GM12878 (cell line): ENCODE results near the gene NFS1. TPM values are rescaled to one million over a fixed set of nuclear protein-coding genes. Genes with fewer than 3 reads are reported as not detected.
A peak's percentile ranks its signal among the peaks of the same experiment; 100 is the strongest.

ENCODE experiments used
- ATAC-seq: fragments of 200-7000 bp; cut with Tn5 transposase; 3 replicates; pipeline ENCODE4 v1.9.1; 2020; ENCODE audit warnings: mild to moderate bottlenecking, moderate library complexity
- BruUV-seq: library from RNA; stranded (reverse); fragments of 400-500 nt; replicated peaks from 2 replicates; lab custom pipeline; 2021; lab: Mats Ljungman, UMichigan
- CTCF ChIA-PET: fragments of 300-600 bp; sonication (Branson Sonifier 250); formaldehyde crosslinking; extraction: SDS; loops from one replicate; lab custom pipeline; 2021; ENCODE audit warnings: inconsistent platforms; lab: Yijun Ruan, JAX
- POLR2A ChIA-PET: fragments of 350-600 bp; formaldehyde crosslinking; extraction: SDS; loops from one replicate; lab custom pipeline; 2021; ENCODE audit warnings: inconsistent platforms; lab: Charles Lee
- RAD21 ChIA-PET: fragments of 300-600 bp; sonication (Branson Sonifier 250); formaldehyde crosslinking; loops from one replicate; lab custom pipeline; 2023; ENCODE audit warnings: antibody characterized with exemption; ENCODE audit not compliant: unreplicated experiment; lab: Charles Lee
- SMC1A ChIA-PET: fragments of 300-600 bp; sonication (Branson Sonifier 250); formaldehyde crosslinking; loops from one replicate; lab custom pipeline; 2023; ENCODE audit not compliant: unreplicated experiment, uncharacterized antibody; lab: Charles Lee
- DNase-seq: peaks from one replicate; pipeline ENCODE4 v3.0.0-alpha.2; 2011; ENCODE audit warnings: low read depth, low spot score
- FAIRE-seq: peaks from 3 replicates; lab custom pipeline; 2011; peaks lifted over from hg19 to GRCh38; lab: Jason Lieb, UNC
- H2AFZ ChIP-seq: 2 replicates; pipeline ENCODE4 v1.6.0; 2011; ENCODE audit warnings: low read depth, low read length, control low read depth; ENCODE audit not compliant: control insufficient read depth
- H3K27ac ChIP-seq: 2 replicates; pipeline ENCODE4 v1.5.1; 2011; ENCODE audit warnings: control low read depth; ENCODE audit not compliant: control insufficient read depth, insufficient read depth
- H3K27me3 ChIP-seq, 2 experiments: replicated peaks in 1 of 2; 2 replicates each; pipeline versions ENCODE4 v1.6.0 to v1.6.1; 2011; ENCODE audit warnings: low read length in 1 of 2; ENCODE audit not compliant: control insufficient read depth in 2 of 2, insufficient read depth in 2 of 2
- H3K36me3 ChIP-seq, 2 experiments: 2 replicates each; pipeline ENCODE4 v1.5.1; 2011; ENCODE audit warnings: low read length in 1 of 2; ENCODE audit not compliant: control insufficient read depth in 2 of 2, insufficient read depth in 2 of 2
- H3K4me1 ChIP-seq: 2 replicates; pipeline ENCODE4 v1.6.1; 2011; ENCODE audit warnings: mild to moderate bottlenecking, low read length, moderate library complexity, mixed read lengths; ENCODE audit not compliant: control insufficient read depth, insufficient read depth
- H3K4me2 ChIP-seq: 2 replicates; pipeline ENCODE4 v1.6.0; 2011; ENCODE audit warnings: control low read depth; ENCODE audit not compliant: control insufficient read depth, insufficient read depth
- H3K4me3 ChIP-seq: fragments of 200-600 bp; sonication (generic); 2 replicates; pipeline ENCODE4 v1.5.1; 2016
- H3K79me2 ChIP-seq: 2 replicates; pipeline ENCODE4 v1.6.0; 2011; ENCODE audit warnings: low read length; ENCODE audit not compliant: control insufficient read depth, insufficient read depth
- H3K9ac ChIP-seq: 2 replicates; pipeline ENCODE4 v1.8.0; 2011; ENCODE audit warnings: low read length, control low read depth, mixed read lengths; ENCODE audit not compliant: control insufficient read depth, insufficient read depth
- H3K9me3 ChIP-seq: replicated peaks from 3 replicates; pipeline ENCODE4 v1.5.1; 2011; ENCODE audit warnings: mild to moderate bottlenecking, low read length; ENCODE audit not compliant: control insufficient read depth, insufficient read depth
- H4K20me1 ChIP-seq: 2 replicates; pipeline ENCODE4 v1.6.0; 2011; ENCODE audit not compliant: control insufficient read depth, insufficient read depth
- RELA ChIP-seq: fragments of 450-650 bp; IDR thresholded peaks from 2 replicates; pipeline ENCODE4 v1.8.0; 2014; ENCODE audit warnings: borderline replicate concordance; ENCODE audit not compliant: partially characterized antibody
- TBL1XR1 ChIP-seq: IDR thresholded peaks from 2 replicates; pipeline ENCODE4 v1.6.1; 2012; ENCODE audit warnings: low read depth, low read length, improper control_type of control experiment
- whole genome bisulfite sequencing: methylation state at CpG from one replicate; pipeline ENCODE4 v1.1.6; 2016; ENCODE audit warnings: low lambda C conversion rate; ENCODE audit not compliant: insufficient replicate concordance, insufficient coverage; ENCODE audit errors: missing lambda C conversion rate; 5-methylcytosine and 5-hydroxymethylcytosine counted together
- in situ Hi-C: fragments of 300-500 bp; cut with MboI; formaldehyde crosslinking; loops from 9 replicates; pipeline ENCODE4 v1.14.3; 2018; ENCODE audit warnings: mixed read lengths
- intact Hi-C: fragments of 100-400 bp; cut with micrococcal nuclease; formaldehyde crosslinking; loops from one replicate; pipeline ENCODE4 v1.14.2; 2022; ENCODE audit not compliant: unreplicated experiment
- polyA plus RNA-seq, 11 experiments: library from polyadenylated mRNA; depleted of rRNA in 4 of 11; unstranded in 6 of 11; stranded (reverse) in 5 of 11; fragments of >200 nt; fragmentation: Nextera tagmentation in 4 of 11; fragmentation: Illumina TruSeq in 1 of 11; extraction: Ambion mirVana in 4 of 11; extraction: Trizol in 1 of 11; gene quantifications; 1 replicate in 1 of 11; 2 replicates in 10 of 11; pipeline versions ENCODE4 v1.2.1 to v1.2.3, GENCODE V29; 2011 to 2016; ENCODE audit warnings: inconsistent platforms in 2 of 11, missing spikeins in 2 of 11, low read depth in 1 of 11
- small RNA-seq: library from RNA; depleted of rRNA; stranded (forward); fragments of <200 nt; gene quantifications from one replicate; pipeline ENCODE3, GENCODE V24; 2014
- total RNA-seq, 4 experiments: library from RNA; depleted of rRNA in 3 of 4; stranded (reverse); fragments of >200 nt in 3 of 4; fragmentation: Illumina TruSeq in 1 of 4; extraction: Trizol in 1 of 4; gene quantifications; 2 replicates each; pipeline versions ENCODE4 v1.2.1 to v1.2.3, GENCODE V29; 2013 to 2021

The NFS1 gene
- total and polyA plus RNA-seq, 10 of the 15 experiments (the other 5 are each of a cell fraction or from before 2014, with no cell fraction given): 9.2 to 74.1 (median 38.6) TPM

DNA sequence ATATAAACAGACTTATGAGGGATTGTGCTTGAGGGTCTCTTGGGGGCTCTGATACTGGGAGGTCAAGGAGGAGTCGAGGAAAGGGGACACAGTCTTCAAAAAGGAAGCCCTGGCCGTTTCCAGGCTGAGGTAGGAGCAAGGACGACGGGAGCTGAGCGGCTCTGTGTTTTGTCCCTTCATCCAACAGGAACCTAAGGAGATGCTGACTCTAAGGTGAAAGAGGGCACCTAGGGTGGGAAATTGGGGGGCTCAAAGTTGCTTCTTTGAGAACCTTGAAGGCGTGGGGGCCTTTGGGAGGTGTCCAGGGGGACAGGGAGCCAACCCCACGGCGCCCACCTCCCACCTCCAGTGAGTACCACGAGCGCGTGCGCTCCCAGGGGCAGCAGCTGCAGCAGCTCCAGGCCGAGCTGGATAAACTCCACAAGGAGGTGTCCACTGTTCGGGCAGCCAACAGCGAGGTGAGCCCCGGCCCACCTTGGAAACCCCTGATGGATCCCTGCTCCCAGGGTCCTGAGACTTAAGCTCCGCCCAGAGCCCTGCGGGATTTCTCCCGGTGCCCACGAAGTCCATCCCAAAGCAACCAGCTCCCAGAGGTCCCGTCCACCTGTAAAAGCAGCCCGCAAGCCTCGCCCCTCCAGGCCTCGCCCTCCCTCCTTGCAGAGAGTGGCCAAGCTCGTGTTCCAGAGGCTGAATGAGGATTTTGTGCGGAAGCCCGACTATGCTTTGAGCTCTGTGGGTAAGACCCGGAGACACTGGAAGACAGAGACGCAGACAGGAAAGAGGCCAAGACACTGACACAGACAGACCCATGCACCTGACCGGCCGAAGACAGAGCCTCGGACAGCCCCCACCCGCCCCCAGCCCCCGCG is 80.7 kb downstream of the NFS1 start:
- no peaks in the 10 kb centered on the region; the same call in none of the 2 replicates for H3K79me2 ChIP-seq
- CTCF ChIA-PET: interaction anchor here (0.7 to 4.0 kb wide), 27 partner anchors 9 to 336 kb away, joined by 3 to 31 read pairs (median 3); partner anchors contain the start of genes CPNE1, ERGIC3, NFS1 and RBM12
- DNase-seq (no peak), FAIRE-seq (no peak), ATAC-seq (peak; percentile 3; the same call in 2 of the 3 replicates)
- POLR2A ChIA-PET: interaction anchor here (0.5 to 5.0 kb wide), 9 partner anchors 13 to 1186 kb away, joined by 3 to 24 read pairs (median 6); partner anchors contain the start of genes CPNE1, RBM12, RBM39 and SCAND1
- H2AFZ ChIP-seq: peak overlapping the region; percentile 22; the same call in 1 of the 2 replicates
- H3K4me3 ChIP-seq: peak overlapping the region; percentile 99
- TSS peak; percentile 72 for BruUV-seq
- RAD21 ChIA-PET: interaction anchor here (0.7 to 3.1 kb wide), 14 partner anchors 11 to 473 kb away, joined by 3 to 29 read pairs (median 4); partner anchors contain the start of genes CPNE1, RBM12 and RBM39
- peaks cover 25% of the 10 kb centered on the region for H3K4me1 ChIP-seq
- H3K36me3 ChIP-seq: peaks cover 0 to 1% of the 10 kb centered on the region in 2 experiments; a peak in 1 of 4 replicates
- H3K4me2 ChIP-seq: peak overlapping the region; percentile 95
- no peaks in the 10 kb centered on the region for H3K9me3 ChIP-seq
- no peaks in the 10 kb centered on the region for H4K20me1 ChIP-seq
- SMC1A ChIA-PET: interaction anchor here (0.7 to 3.8 kb wide), 12 partner anchors 9 to 335 kb away, joined by 3 to 28 read pairs (median 4); partner anchors contain the start of genes CPNE1, RBM12 and RBM39
- no peak overlapping the region for H3K27ac ChIP-seq
- 21% methylated on average over 33 of the region's 35 CpGs for WGBS
- no peaks in the 10 kb centered on the region for H3K27me3 ChIP-seq
- TF ChIP-seq RELA (no peak), TBL1XR1 (no peak)
- in situ Hi-C loops (no loop called here), intact Hi-C loops (loop anchor here (2.0 to 10.0 kb wide), 3 partner anchors 46 to 154 kb away; partner anchors contain the start of genes CPNE1, ERGIC3 and RBM12)
- H3K9ac ChIP-seq: peak overlapping the region; percentile 72; the same call in 1 of the 2 replicates

Small RNA genes lying within 50 kb of the gene (small RNA-seq; reads per million reads assigned to genes)
- gene RNU6-759P: not detected

Other genes starting within 250 kb of the NFS1 start
Only the 7 nearest of the 9 such genes appear.
- gene ERGIC3, start 157.3 kb downstream of the NFS1 start, total RNA-seq (2014; rRNA removed): 119 and 121 TPM in 2 replicates
- gene ERGIC3, start 157.3 kb downstream of the NFS1 start, total RNA-seq (2014; rRNA removed; fragmentation: Illumina TruSeq; extraction: Trizol): 114 and 116 TPM in 2 replicates
- gene ERGIC3, start 157.3 kb downstream of the NFS1 start, total RNA-seq (2021): 142 and 149 TPM in 2 replicates
- 132 and 210 TPM in 2 replicates for gene ERGIC3, start 157.3 kb downstream of the NFS1 start, polyA plus RNA-seq (2011; rRNA removed)
- 143 and 148 TPM in 2 replicates for gene ERGIC3, start 157.3 kb downstream of the NFS1 start, polyA plus RNA-seq (2014; fragmentation: Illumina TruSeq; extraction: Trizol)
- 100 to 1,000 TPM; 159 to 205 TPM for gene ERGIC3, start 157.3 kb downstream of the NFS1 start, polyA plus RNA-seq (2014; fragmentation: Nextera tagmentation; extraction: Ambion mirVana)
- gene ERGIC3, start 157.3 kb downstream of the NFS1 start, polyA plus RNA-seq (2014; rRNA removed): 129 and 130 TPM in 2 replicates
- 100 to 1,000 TPM in 1 of 2 experiments, 10 to 100 TPM in 1; 90.4 to 101 TPM for gene ERGIC3, start 157.3 kb downstream of the NFS1 start, polyA plus RNA-seq (2016; fragmentation: Nextera tagmentation; extraction: Ambion mirVana)
- 3.1 and 3.5 TPM in 2 replicates for gene SPAG4, start 83.5 kb downstream of the NFS1 start, total RNA-seq (2014; rRNA removed)
- gene SPAG4, start 83.5 kb downstream of the NFS1 start, total RNA-seq (2014; rRNA removed; fragmentation: Illumina TruSeq; extraction: Trizol): 2.0 and 2.1 TPM in 2 replicates
- gene SPAG4, start 83.5 kb downstream of the NFS1 start, total RNA-seq (2021): 4.1 and 5.5 TPM in 2 replicates
- gene SPAG4, start 83.5 kb downstream of the NFS1 start, polyA plus RNA-seq (2011; rRNA removed): 7.4 and 12.5 TPM in 2 replicates
- gene SPAG4, start 83.5 kb downstream of the NFS1 start, polyA plus RNA-seq (2014; fragmentation: Illumina TruSeq; extraction: Trizol): 0.27 and 0.90 TPM in 2 replicates
- 1 to 10 TPM; 1.6 to 2.4 TPM for gene SPAG4, start 83.5 kb downstream of the NFS1 start, polyA plus RNA-seq (2014; fragmentation: Nextera tagmentation; extraction: Ambion mirVana)
- 2.4 and 3.7 TPM in 2 replicates for gene SPAG4, start 83.5 kb downstream of the NFS1 start, polyA plus RNA-seq (2014; rRNA removed)
- gene SPAG4, start 83.5 kb downstream of the NFS1 start, polyA plus RNA-seq (2016; fragmentation: Nextera tagmentation; extraction: Ambion mirVana): 1 to 10 TPM; 1.6 to 3.5 TPM
- gene CPNE1, start 34.5 kb downstream of the NFS1 start, total RNA-seq (2014; rRNA removed): 185 and 191 TPM in 2 replicates
- gene CPNE1, start 34.5 kb downstream of the NFS1 start, total RNA-seq (2014; rRNA removed; fragmentation: Illumina TruSeq; extraction: Trizol): 75.7 and 84.9 TPM in 2 replicates
- gene CPNE1, start 34.5 kb downstream of the NFS1 start, total RNA-seq (2021): 209 and 214 TPM in 2 replicates
- gene CPNE1, start 34.5 kb downstream of the NFS1 start, polyA plus RNA-seq (2011; rRNA removed): 90.0 and 125 TPM in 2 replicates
- 96.9 and 136 TPM in 2 replicates for gene CPNE1, start 34.5 kb downstream of the NFS1 start, polyA plus RNA-seq (2014; fragmentation: Illumina TruSeq; extraction: Trizol)
- gene CPNE1, start 34.5 kb downstream of the NFS1 start, polyA plus RNA-seq (2014; fragmentation: Nextera tagmentation; extraction: Ambion mirVana): 100 to 1,000 TPM in 1 of 2 experiments, 10 to 100 TPM in 1; 85.7 to 127 TPM
- gene CPNE1, start 34.5 kb downstream of the NFS1 start, polyA plus RNA-seq (2014; rRNA removed): 155 and 157 TPM in 2 replicates
- 100 to 1,000 TPM; 165 to 184 TPM for gene CPNE1, start 34.5 kb downstream of the NFS1 start, polyA plus RNA-seq (2016; fragmentation: Nextera tagmentation; extraction: Ambion mirVana)
- gene RBM12, start 34.5 kb downstream of the NFS1 start, total RNA-seq (2014; rRNA removed): 42.4 and 51.4 TPM in 2 replicates
- gene RBM12, start 34.5 kb downstream of the NFS1 start, total RNA-seq (2014; rRNA removed; fragmentation: Illumina TruSeq; extraction: Trizol): 61.5 and 68.4 TPM in 2 replicates
- 119 and 126 TPM in 2 replicates for gene RBM12, start 34.5 kb downstream of the NFS1 start, total RNA-seq (2021)
- 142 and 153 TPM in 2 replicates for gene RBM12, start 34.5 kb downstream of the NFS1 start, polyA plus RNA-seq (2011; rRNA removed)
- 136 and 144 TPM in 2 replicates for gene RBM12, start 34.5 kb downstream of the NFS1 start, polyA plus RNA-seq (2014; fragmentation: Illumina TruSeq; extraction: Trizol)
- gene RBM12, start 34.5 kb downstream of the NFS1 start, polyA plus RNA-seq (2014; fragmentation: Nextera tagmentation; extraction: Ambion mirVana): 10 to 100 TPM in 1 of 2 experiments, 1 to 10 TPM in 1; 4.7 to 11.4 TPM
- gene RBM12, start 34.5 kb downstream of the NFS1 start, polyA plus RNA-seq (2014; rRNA removed): 61.5 and 70.9 TPM in 2 replicates
- gene RBM12, start 34.5 kb downstream of the NFS1 start, polyA plus RNA-seq (2016; fragmentation: Nextera tagmentation; extraction: Ambion mirVana): 10 to 100 TPM; 46.6 to 48.6 TPM
- gene ROMO1, start 53 bp upstream of the NFS1 start, total RNA-seq (2014; rRNA removed): 319 and 354 TPM in 2 replicates
- 50.9 and 66.5 TPM in 2 replicates for gene ROMO1, start 53 bp upstream of the NFS1 start, total RNA-seq (2014; rRNA removed; fragmentation: Illumina TruSeq; extraction: Trizol)
- gene ROMO1, start 53 bp upstream of the NFS1 start, total RNA-seq (2021): 154 and 161 TPM in 2 replicates
- gene ROMO1, start 53 bp upstream of the NFS1 start, polyA plus RNA-seq (2011; rRNA removed): 50.2 and 103 TPM in 2 replicates
- gene ROMO1, start 53 bp upstream of the NFS1 start, polyA plus RNA-seq (2014; fragmentation: Illumina TruSeq; extraction: Trizol): 3.7 and 23.2 TPM in 2 replicates
- 100 to 1,000 TPM; 565 to 631 TPM for gene ROMO1, start 53 bp upstream of the NFS1 start, polyA plus RNA-seq (2014; fragmentation: Nextera tagmentation; extraction: Ambion mirVana)
- gene ROMO1, start 53 bp upstream of the NFS1 start, polyA plus RNA-seq (2014; rRNA removed): 349 and 538 TPM in 2 replicates
- gene ROMO1, start 53 bp upstream of the NFS1 start, polyA plus RNA-seq (2016; fragmentation: Nextera tagmentation; extraction: Ambion mirVana): 100 to 1,000 TPM; 502 to 547 TPM
- gene RBM39, start 42.9 kb upstream of the NFS1 start, total RNA-seq (2014; rRNA removed): 261 and 305 TPM in 2 replicates
- 280 and 283 TPM in 2 replicates for gene RBM39, start 42.9 kb upstream of the NFS1 start, total RNA-seq (2014; rRNA removed; fragmentation: Illumina TruSeq; extraction: Trizol)
- 188 and 216 TPM in 2 replicates for gene RBM39, start 42.9 kb upstream of the NFS1 start, total RNA-seq (2021)
- 248 and 261 TPM in 2 replicates for gene RBM39, start 42.9 kb upstream of the NFS1 start, polyA plus RNA-seq (2011; rRNA removed)
- 205 and 235 TPM in 2 replicates for gene RBM39, start 42.9 kb upstream of the NFS1 start, polyA plus RNA-seq (2014; fragmentation: Illumina TruSeq; extraction: Trizol)
- gene RBM39, start 42.9 kb upstream of the NFS1 start, polyA plus RNA-seq (2014; fragmentation: Nextera tagmentation; extraction: Ambion mirVana): 100 to 1,000 TPM; 135 to 150 TPM
- gene RBM39, start 42.9 kb upstream of the NFS1 start, polyA plus RNA-seq (2014; rRNA removed): 163 and 180 TPM in 2 replicates
- 100 to 1,000 TPM; 219 to 232 TPM for gene RBM39, start 42.9 kb upstream of the NFS1 start, polyA plus RNA-seq (2016; fragmentation: Nextera tagmentation; extraction: Ambion mirVana)
- gene PHF20, start 72.7 kb upstream of the NFS1 start, total RNA-seq (2014; rRNA removed): 35.5 and 44.0 TPM in 2 replicates
- gene PHF20, start 72.7 kb upstream of the NFS1 start, total RNA-seq (2014; rRNA removed; fragmentation: Illumina TruSeq; extraction: Trizol): 45.0 and 45.1 TPM in 2 replicates
- gene PHF20, start 72.7 kb upstream of the NFS1 start, total RNA-seq (2021): 41.7 and 49.0 TPM in 2 replicates
- gene PHF20, start 72.7 kb upstream of the NFS1 start, polyA plus RNA-seq (2011; rRNA removed): 31.6 and 43.4 TPM in 2 replicates
- gene PHF20, start 72.7 kb upstream of the NFS1 start, polyA plus RNA-seq (2014; fragmentation: Illumina TruSeq; extraction: Trizol): 48.5 and 52.0 TPM in 2 replicates
- gene PHF20, start 72.7 kb upstream of the NFS1 start, polyA plus RNA-seq (2014; fragmentation: Nextera tagmentation; extraction: Ambion mirVana): 10 to 100 TPM; 90.7 to 91.2 TPM
- gene PHF20, start 72.7 kb upstream of the NFS1 start, polyA plus RNA-seq (2014; rRNA removed): 44.9 TPM in 2 replicates
- 10 to 100 TPM; 53.1 to 53.5 TPM for gene PHF20, start 72.7 kb upstream of the NFS1 start, polyA plus RNA-seq (2016; fragmentation: Nextera tagmentation; extraction: Ambion mirVana)